ENCODE results near the gene CLEC18A.

The CLEC18A gene

DNA sequence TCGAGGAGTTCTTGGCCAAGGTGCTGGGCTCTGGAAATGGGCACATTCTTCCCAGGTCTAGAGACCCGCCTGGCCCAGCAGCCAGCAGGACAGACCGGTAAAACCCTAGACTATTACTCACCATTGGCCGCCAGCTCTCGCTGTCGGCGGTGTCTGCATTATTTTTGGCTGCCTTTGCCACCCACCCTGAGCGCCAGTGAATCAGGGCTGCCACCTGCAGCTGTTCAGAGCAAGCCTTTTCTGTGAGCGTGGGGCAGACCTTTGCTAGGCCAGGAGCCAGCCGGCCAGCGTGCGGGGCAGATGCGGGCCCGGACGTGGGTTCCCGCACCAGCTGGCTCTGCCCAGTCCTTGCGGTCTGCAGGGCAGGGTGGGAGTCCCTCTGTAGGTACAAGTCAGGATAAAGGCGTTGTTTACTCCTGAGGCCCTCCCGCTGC lies 15.8 kb upstream of the CLEC18A start:
- no peak for DNase-seq (ENCODE audit: insufficient read length, low spot score)
- TF ChIP-seq, protein P1, sequence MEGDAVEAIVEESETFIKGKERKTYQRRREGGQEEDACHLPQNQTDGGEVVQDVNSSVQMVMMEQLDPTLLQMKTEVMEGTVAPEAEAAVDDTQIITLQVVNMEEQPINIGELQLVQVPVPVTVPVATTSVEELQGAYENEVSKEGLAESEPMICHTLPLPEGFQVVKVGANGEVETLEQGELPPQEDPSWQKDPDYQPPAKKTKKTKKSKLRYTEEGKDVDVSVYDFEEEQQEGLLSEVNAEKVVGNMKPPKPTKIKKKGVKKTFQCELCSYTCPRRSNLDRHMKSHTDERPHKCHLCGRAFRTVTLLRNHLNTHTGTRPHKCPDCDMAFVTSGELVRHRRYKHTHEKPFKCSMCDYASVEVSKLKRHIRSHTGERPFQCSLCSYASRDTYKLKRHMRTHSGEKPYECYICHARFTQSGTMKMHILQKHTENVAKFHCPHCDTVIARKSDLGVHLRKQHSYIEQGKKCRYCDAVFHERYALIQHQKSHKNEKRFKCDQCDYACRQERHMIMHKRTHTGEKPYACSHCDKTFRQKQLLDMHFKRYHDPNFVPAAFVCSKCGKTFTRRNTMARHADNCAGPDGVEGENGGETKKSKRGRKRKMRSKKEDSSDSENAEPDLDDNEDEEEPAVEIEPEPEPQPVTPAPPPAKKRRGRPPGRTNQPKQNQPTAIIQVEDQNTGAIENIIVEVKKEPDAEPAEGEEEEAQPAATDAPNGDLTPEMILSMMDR (IDR thresholded peaks at IDR 0.05; ENCODE audit: insufficient read depth, missing control alignments): no peak
- no peak for FAIRE-seq

DNA sequence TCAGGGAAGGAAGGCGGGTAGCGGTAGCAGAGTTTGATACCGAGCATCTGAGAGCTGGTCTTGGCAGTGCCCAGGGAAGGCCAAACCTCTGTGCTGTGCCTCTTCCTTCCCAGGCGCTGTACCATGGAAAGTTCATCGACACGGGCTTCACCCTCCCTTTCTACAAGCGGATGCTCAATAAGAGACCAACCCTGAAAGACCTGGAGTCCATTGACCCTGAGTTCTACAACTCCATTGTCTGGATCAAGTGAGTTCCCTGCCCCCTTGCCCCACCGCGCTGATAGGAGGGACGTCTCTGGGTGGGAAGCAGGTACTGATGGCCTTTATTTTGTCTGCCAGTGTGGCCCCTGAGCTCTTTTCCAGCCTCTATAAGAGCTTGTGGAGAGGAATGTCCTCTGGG lies 15.4 kb upstream of the CLEC18A start:
- no peak for FAIRE-seq
- TF ChIP-seq, protein P1 (IDR thresholded peaks at IDR 0.05; ENCODE audit: insufficient read depth, missing control alignments): no peak
- DNase-seq (ENCODE audit: insufficient read length, low spot score): no peak

DNA sequence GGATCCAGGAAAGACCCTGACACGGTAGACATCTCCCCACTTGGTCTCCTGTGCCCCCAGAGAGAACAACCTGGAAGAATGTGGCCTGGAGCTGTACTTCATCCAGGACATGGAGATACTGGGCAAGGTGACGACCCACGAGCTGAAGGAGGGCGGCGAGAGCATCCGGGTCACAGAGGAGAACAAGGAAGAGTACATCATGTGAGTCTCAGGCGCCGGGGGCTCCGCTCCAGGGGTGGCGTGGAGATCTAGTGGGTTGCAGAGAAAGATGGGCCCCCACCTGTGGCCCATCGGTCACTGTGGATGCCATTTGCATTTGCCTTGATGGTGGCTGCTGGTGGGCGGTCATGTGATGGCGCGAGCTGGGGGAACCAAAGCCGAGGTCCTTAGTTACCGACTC lies 14.9 kb upstream of the CLEC18A start:
- FAIRE-seq (no peak), DNase-seq (ENCODE audit: insufficient read length, low spot score) (no peak)
- TF ChIP-seq, protein P1 (IDR thresholded peaks at IDR 0.05; ENCODE audit: insufficient read depth, missing control alignments): no peak

DNA sequence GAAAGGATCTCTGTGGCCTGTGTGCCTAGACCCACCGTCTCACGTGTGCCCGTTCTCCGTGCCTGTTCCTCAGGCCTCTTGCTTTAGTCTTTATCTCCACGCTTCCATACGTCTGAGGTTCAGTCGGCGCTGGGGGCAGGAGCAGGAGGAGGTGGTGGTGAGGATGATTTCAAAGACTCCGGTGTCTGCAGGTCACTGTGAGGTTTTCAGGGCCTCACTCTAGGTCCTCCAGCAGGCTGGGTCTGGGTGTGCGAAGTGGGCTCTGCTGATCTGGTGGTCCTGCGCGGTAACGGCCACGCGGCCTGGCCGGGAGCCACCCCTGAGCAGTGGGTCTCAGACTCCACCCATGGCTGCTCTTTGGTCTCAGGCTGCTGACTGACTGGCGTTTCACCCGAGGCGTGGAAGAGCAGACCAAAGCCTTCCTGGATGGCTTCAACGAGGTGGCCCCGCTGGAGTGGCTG lies 14.4 kb upstream of the CLEC18A start:
- DNase-seq (ENCODE audit: insufficient read length, low spot score): no peak
- FAIRE-seq: no peak

DNA sequence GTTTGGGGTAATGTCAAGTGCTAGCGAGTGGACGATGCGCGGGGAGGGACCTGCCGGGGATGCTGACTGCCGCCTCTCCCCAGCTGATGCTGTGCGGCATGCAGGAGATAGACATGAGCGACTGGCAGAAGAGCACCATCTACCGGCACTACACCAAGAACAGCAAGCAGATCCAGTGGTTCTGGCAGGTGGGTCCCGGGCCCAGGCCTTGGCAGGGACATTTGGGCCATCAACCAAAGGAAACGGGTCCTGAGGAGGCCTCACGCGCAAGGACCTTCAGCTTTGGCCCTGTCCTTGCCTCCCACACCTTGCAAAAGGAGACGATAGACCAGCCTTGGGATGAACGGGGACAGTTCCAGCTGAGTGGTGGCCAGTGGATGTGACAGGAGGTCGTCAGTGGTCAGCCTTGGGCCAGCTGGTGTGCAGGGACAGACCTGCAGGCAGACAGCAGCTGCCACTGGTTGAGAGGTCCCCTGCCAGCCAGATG lies 13.6 kb upstream of the CLEC18A start:
- FAIRE-seq (no peak), DNase-seq (ENCODE audit: insufficient read length, low spot score) (no peak)
- TF ChIP-seq, protein P1 (IDR thresholded peaks at IDR 0.05; ENCODE audit: insufficient read depth, missing control alignments): peak; percentile 15

More for the DNA sequence above, 14.4 kb upstream of the CLEC18A start:
- TF ChIP-seq, protein P1 (IDR thresholded peaks at IDR 0.05; ENCODE audit: insufficient read depth, missing control alignments): no peak

DNA sequence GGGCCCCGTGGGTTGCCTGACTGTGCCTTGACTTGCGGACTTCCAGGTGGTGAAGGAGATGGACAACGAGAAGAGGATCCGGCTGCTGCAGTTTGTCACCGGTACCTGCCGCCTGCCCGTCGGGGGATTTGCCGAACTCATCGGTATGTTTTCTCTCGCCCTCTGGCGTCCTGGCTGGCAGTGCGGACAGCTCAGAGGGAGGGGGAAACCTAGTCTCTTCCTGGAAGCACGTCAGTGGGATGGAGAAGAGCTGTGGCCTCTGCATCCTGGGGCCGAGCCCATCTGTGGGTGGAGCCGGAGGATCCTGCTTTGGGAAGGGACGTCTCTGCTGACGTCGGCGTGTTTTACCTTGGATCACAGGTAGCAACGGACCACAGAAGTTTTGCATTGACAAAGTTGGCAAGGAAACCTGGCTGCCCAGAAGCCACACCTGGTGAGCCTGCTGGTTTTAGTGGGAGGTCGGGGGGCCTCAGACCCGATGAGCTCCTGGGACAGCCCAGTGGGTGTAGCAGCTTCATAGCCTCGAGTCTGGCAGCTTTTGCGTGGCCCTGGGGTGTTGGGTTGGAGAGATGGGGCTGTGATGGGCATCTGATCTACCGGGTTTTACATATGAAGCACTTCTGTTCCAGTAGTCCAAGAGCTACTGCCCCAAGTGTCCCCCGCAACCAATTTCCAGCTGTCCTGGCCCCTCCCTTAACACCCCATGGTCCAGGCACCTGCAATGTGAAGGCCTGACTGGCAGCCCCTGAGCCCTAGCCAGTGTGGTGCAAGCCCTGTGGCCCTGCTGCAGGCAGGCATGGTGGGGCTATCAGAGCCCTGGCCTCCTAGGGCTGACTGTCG lies 11.9 kb upstream of the CLEC18A start:
- DNase-seq (ENCODE audit: insufficient read length, low spot score): no peak
- FAIRE-seq: no peak
- TF ChIP-seq, protein P1 (IDR thresholded peaks at IDR 0.05; ENCODE audit: insufficient read depth, missing control alignments): no peak
